SK-N-SH treated with all-trans-retinoic acid at 6 μM for 48 hours (cell line): Measurements from ENCODE around the gene NIPBL.

Experiments
- ATAC-seq: fragments of 200-7000 bp; cut with Tn5 transposase; 3 replicates; pipeline ENCODE4 v1.9.1; 2020; ENCODE audit warnings: mild to moderate bottlenecking, moderate library complexity
- ARNTL ChIP-seq: fragments of 450-650 bp; formaldehyde crosslinking; IDR thresholded peaks from 2 replicates; pipeline ENCODE4 v1.5.0; 2020; ENCODE audit warnings: low read depth, mild to moderate bottlenecking, moderate library complexity, borderline replicate concordance
- BACH2 ChIP-seq: fragments of 250-450 bp; sonication (Bioruptor Pico); IDR thresholded peaks from 2 replicates; pipeline ENCODE4 v1.9.0; 2021; ENCODE audit warnings: mild to moderate bottlenecking, borderline replicate concordance
- CREB5 ChIP-seq: fragments of 250-450 bp; sonication (Bioruptor Pico); IDR thresholded peaks from 2 replicates; pipeline ENCODE4 v1.5.1; 2020; ENCODE audit warnings: low read depth, mild to moderate bottlenecking, moderate library complexity
- CSDC2 ChIP-seq: fragments of 250-450 bp; sonication (Bioruptor Pico); IDR thresholded peaks from 2 replicates; pipeline ENCODE4 v1.5.0; 2020; ENCODE audit warnings: mild to moderate bottlenecking, moderate library complexity
- CSRNP3 ChIP-seq: fragments of 250-450 bp; sonication (Bioruptor Pico); IDR thresholded peaks from 2 replicates; pipeline ENCODE4 v1.5.1; 2021; ENCODE audit warnings: mild to moderate bottlenecking, moderate library complexity
- ESRRG ChIP-seq: fragments of 250-450 bp; sonication (Bioruptor Pico); IDR thresholded peaks from 2 replicates; pipeline ENCODE4 v1.6.1; 2021; ENCODE audit warnings: mild to moderate bottlenecking
- GLIS3 ChIP-seq: fragments of 250-450 bp; sonication (Bioruptor Pico); IDR thresholded peaks from 2 replicates; pipeline ENCODE4 v1.5.0; 2020; ENCODE audit warnings: mild to moderate bottlenecking, moderate library complexity
- ISL1 ChIP-seq: fragments of 250-450 bp; sonication (Bioruptor Pico); IDR thresholded peaks from 2 replicates; pipeline ENCODE4 v2.1.2; 2022; ENCODE audit warnings: mild to moderate bottlenecking, moderate library complexity
- OSR1 ChIP-seq: fragments of 250-450 bp; sonication (Bioruptor Pico); IDR thresholded peaks from 2 replicates; pipeline ENCODE4 v1.8.0; 2022; ENCODE audit warnings: moderate library complexity, mild to moderate bottlenecking, inconsistent platforms
- PATZ1 ChIP-seq: fragments of 250-450 bp; sonication (Bioruptor Pico); IDR thresholded peaks from 2 replicates; pipeline ENCODE4 v1.8.0; 2020; ENCODE audit warnings: mild to moderate bottlenecking, moderate library complexity, borderline replicate concordance
- PPARA ChIP-seq: fragments of 250-450 bp; sonication (Bioruptor Pico); IDR thresholded peaks from 2 replicates; pipeline ENCODE4 v1.5.0; 2020; ENCODE audit warnings: mild to moderate bottlenecking, borderline replicate concordance
- SNAI2 ChIP-seq: fragments of 250-450 bp; sonication (Bioruptor Pico); IDR thresholded peaks from 2 replicates; pipeline ENCODE4 v1.5.0; 2020; ENCODE audit warnings: mild to moderate bottlenecking, moderate library complexity
- TCF4 ChIP-seq: fragments of 250-450 bp; sonication (Bioruptor Pico); IDR thresholded peaks from 2 replicates; pipeline ENCODE4 v1.8.0; 2021; ENCODE audit warnings: mild to moderate bottlenecking, moderate library complexity, borderline replicate concordance
- TOX ChIP-seq: fragments of 250-450 bp; sonication (Bioruptor Pico); IDR thresholded peaks from 2 replicates; pipeline ENCODE4 v1.8.0; 2021; ENCODE audit warnings: mild to moderate bottlenecking, moderate library complexity, borderline replicate concordance
- TSHZ2 ChIP-seq: fragments of 250-450 bp; sonication (Bioruptor Pico); IDR thresholded peaks from 2 replicates; pipeline ENCODE4 v1.5.0; 2020; ENCODE audit warnings: mild to moderate bottlenecking, moderate library complexity
- ZC3H10 ChIP-seq: fragments of 250-450 bp; sonication (Bioruptor Pico); IDR thresholded peaks from 2 replicates; pipeline ENCODE4 v1.5.1; 2021; ENCODE audit warnings: mild to moderate bottlenecking, moderate library complexity
- ZFP3 ChIP-seq: fragments of 250-450 bp; sonication (Bioruptor Pico); IDR thresholded peaks from 2 replicates; pipeline ENCODE4 v1.5.0; 2020; ENCODE audit warnings: mild to moderate bottlenecking, moderate library complexity
- ZFP30 ChIP-seq: fragments of 450-650 bp; formaldehyde crosslinking; IDR thresholded peaks from 2 replicates; pipeline ENCODE4 v1.5.0; 2022; ENCODE audit warnings: mild to moderate bottlenecking, moderate library complexity
- ZNF70 ChIP-seq: fragments of 450-650 bp; formaldehyde crosslinking; IDR thresholded peaks from 2 replicates; pipeline ENCODE4 v1.5.0; 2020; ENCODE audit warnings: mild to moderate bottlenecking, moderate library complexity
- ZNF8 ChIP-seq: fragments of 450-650 bp; formaldehyde crosslinking; IDR thresholded peaks from 2 replicates; pipeline ENCODE4 v1.5.0; 2020; ENCODE audit warnings: mild to moderate bottlenecking, moderate library complexity

The NIPBL gene

GRCh38 chr5:37056762-37057161 is 180.2 kb downstream of the NIPBL start (continued):
- TF ChIP-seq PATZ1 (CRISPR knock-in tag) (no peak), BACH2 (CRISPR knock-in tag) (no peak), ESRRG (CRISPR knock-in tag) (no peak), ZNF70 (CRISPR knock-in tag) (no peak)
- TF ChIP-seq, all 23 proteins: peak for 0

GRCh38 chr5:37060030-37060429 is 183.5 kb downstream of the NIPBL start:
- TF ChIP-seq ZFP3 (CRISPR knock-in tag) (no peak), OSR1 (CRISPR knock-in tag) (no peak), ISL1 (CRISPR knock-in tag) (no peak), ZFP30 (no peak), CSRNP3 (CRISPR knock-in tag) (no peak), SNAI2 (CRISPR knock-in tag) (no peak), BACH2 (CRISPR knock-in tag) (no peak), TOX (CRISPR knock-in tag) (no peak), CSDC2 (CRISPR knock-in tag) (no peak), ZC3H10 (CRISPR knock-in tag) (no peak)
- no peak for ATAC-seq

GRCh38 chr5:37063739-37064138 is 187.2 kb downstream of the NIPBL start:
- no peak for ATAC-seq
- no peak for TF ChIP-seq CREB5
- TF ChIP-seq, all 23 proteins: peak for 0

- no peak for TF ChIP-seq ARNTL
- TF ChIP-seq PPARA (CRISPR knock-in tag), result no peak
- TF ChIP-seq TCF4 (CRISPR knock-in tag), result no peak
- no peak for TF ChIP-seq SNAI2 (CRISPR knock-in tag)
- TF ChIP-seq OSR1 (CRISPR knock-in tag), result no peak
- TF ChIP-seq ZNF8 (CRISPR knock-in tag), result no peak
- TF ChIP-seq BACH2 (CRISPR knock-in tag), result no peak
- no peak for TF ChIP-seq ZNF70 (CRISPR knock-in tag)
- no peak for TF ChIP-seq ZC3H10 (CRISPR knock-in tag)
- TF ChIP-seq ESRRG (CRISPR knock-in tag), result no peak
- no peak for TF ChIP-seq TSHZ2 (CRISPR knock-in tag)
- ATAC-seq, result no peak
Observed at GRCh38 chr5:37064442-37064841, 187.9 kb downstream of the NIPBL start.

- ATAC-seq, result peak; percentile 36
- TF ChIP-seq SNAI2 (CRISPR knock-in tag), result no peak
- TF ChIP-seq ZFP30, result no peak
- no peak for TF ChIP-seq GLIS3 (CRISPR knock-in tag)
- TF ChIP-seq OSR1 (CRISPR knock-in tag), result no peak
Observed at GRCh38 chr5:37071487-37071886, 194.9 kb downstream of the NIPBL start.
